HepG2 (cell line): ENCODE measurements around the gene SLC35B2. TPM values are rescaled to one million over a fixed set of nuclear protein-coding genes. Genes with fewer than 3 reads are reported as not detected.

Experiments
- ATAC-seq: fragments of 200-7000 bp; cut with Tn5 transposase; 3 replicates; pipeline ENCODE4 v1.9.1; 2020; ENCODE audit warnings: mild to moderate bottlenecking, moderate library complexity
- BruUV-seq: library from RNA; stranded (reverse); fragments of 400-500 nt; replicated peaks from 2 replicates; lab custom pipeline; 2021; lab: Mats Ljungman, UMichigan
- CTCF ChIA-PET: fragments of 300-600 bp; formaldehyde crosslinking; extraction: SDS; loops from one replicate; lab custom pipeline; 2021; ENCODE audit warnings: low total read pairs, inconsistent platforms, low intra/inter-chr PET ratio; lab: Yijun Ruan, JAX
- POLR2A ChIA-PET: fragments of 350-600 bp; sonication (Branson Sonifier 250); formaldehyde crosslinking; loops from one replicate; lab custom pipeline; 2020; ENCODE audit warnings: antibody characterized with exemption, inconsistent platforms; lab: Yijun Ruan, JAX
- DNase-seq: peaks from one replicate; pipeline ENCODE4 v3.0.0-alpha.2; 2015; ENCODE audit warnings: low spot score
- FAIRE-seq: peaks from 3 replicates; lab custom pipeline; 2011; peaks lifted over from hg19 to GRCh38; lab: Jason Lieb, UNC
- H2AFZ ChIP-seq: one replicate; pipeline ENCODE4 v1.6.1; 2011; ENCODE audit warnings: low read length, inconsistent platforms
- H3K27ac ChIP-seq: fragments of 300-600 bp; 3 replicates; pipeline ENCODE4 v1.8.0; 2011; ENCODE audit warnings: mixed run types, mild to moderate bottlenecking, mixed read lengths, low read length, inconsistent platforms; ENCODE audit not compliant: insufficient read depth; ENCODE audit errors: extremely low read length
- H3K27me3 ChIP-seq, 2 experiments: fragments of 200-600 bp in 1 of 2; 2 replicates in 1 of 2; 3 replicates in 1 of 2; pipeline versions ENCODE4 v1.6.0 to v1.8.0; 2011; ENCODE audit warnings: low read length in 2 of 2, mild to moderate bottlenecking in 2 of 2, moderate library complexity in 2 of 2, inconsistent platforms in 1 of 2; ENCODE audit not compliant: insufficient read depth in 2 of 2, control insufficient read depth in 1 of 2
- H3K36me3 ChIP-seq, 2 experiments: fragments of 200-600 bp in 1 of 2; replicated peaks in 1 of 2; 2 replicates in 1 of 2; 3 replicates in 1 of 2; pipeline versions ENCODE4 v1.5.1 to v1.8.0; 2011; ENCODE audit warnings: low read length in 2 of 2, inconsistent platforms in 1 of 2; ENCODE audit not compliant: insufficient read depth in 2 of 2, control insufficient read depth in 1 of 2
- H3K4me1 ChIP-seq: 2 replicates; pipeline ENCODE4 v1.5.1; 2012; ENCODE audit warnings: low read length, inconsistent platforms; ENCODE audit not compliant: insufficient read depth
- H3K4me2 ChIP-seq: 2 replicates; pipeline ENCODE4 v1.6.0; 2011; ENCODE audit warnings: low read depth, low read length, inconsistent platforms
- H3K4me3 ChIP-seq, 3 experiments: fragments of 200-600 bp in 1 of 3; sonication (generic), shearing (Covaris generic) in 1 of 3; replicated peaks in 1 of 3; 2 replicates each; pipeline ENCODE4 v1.5.1; 2011 to 2016; ENCODE audit warnings: low read length in 3 of 3, inconsistent platforms in 2 of 3, low read depth in 2 of 3, mild to moderate bottlenecking in 2 of 3, control low read depth in 1 of 3, mixed read lengths in 1 of 3; ENCODE audit not compliant: insufficient read depth in 1 of 3
- H3K79me2 ChIP-seq: one replicate; pipeline ENCODE4 v1.6.1; 2011; ENCODE audit warnings: low read length, inconsistent platforms; ENCODE audit not compliant: insufficient read depth
- H3K9ac ChIP-seq: 2 replicates; pipeline ENCODE4 v1.6.0; 2011; ENCODE audit warnings: mild to moderate bottlenecking, low read depth, low read length, inconsistent platforms; ENCODE audit not compliant: insufficient read depth
- H3K9me3 ChIP-seq: 2 replicates; pipeline ENCODE4 v1.5.1; 2012; ENCODE audit warnings: mild to moderate bottlenecking, low read length
- H4K20me1 ChIP-seq: 2 replicates; pipeline ENCODE4 v1.6.0; 2011; ENCODE audit warnings: inconsistent platforms, mild to moderate bottlenecking, low read length, moderate library complexity; ENCODE audit not compliant: insufficient read depth
- BCL6 ChIP-seq: IDR thresholded peaks from 2 replicates; pipeline ENCODE4 v1.6.1; 2016; ENCODE audit warnings: missing genetic modification reagents, missing compliant biosample characterization
- SIN3B ChIP-seq: fragments of 150-350 bp; IDR thresholded peaks from 2 replicates; pipeline ENCODE4 v1.6.1; 2014; ENCODE audit warnings: low read length
- SNAPC5 ChIP-seq: sonication (generic); formaldehyde crosslinking; IDR thresholded peaks from 2 replicates; pipeline ENCODE4 v1.8.1; 2023; ENCODE audit warnings: mild to moderate bottlenecking, missing genetic modification reagents, borderline replicate concordance
- ZBTB40 ChIP-seq, 2 experiments: fragments of 450-650 bp in 1 of 2; sonication (generic) in 1 of 2; formaldehyde crosslinking in 1 of 2; IDR thresholded peaks; 2 replicates each; pipeline versions ENCODE4 v1.6.1 to v1.8.0; 2016 to 2022; ENCODE audit warnings: antibody characterized with exemption in 1 of 2, mild to moderate bottlenecking in 1 of 2, missing genetic modification reagents in 1 of 2
- ZBTB7A ChIP-seq: sonication (generic); formaldehyde crosslinking; IDR thresholded peaks from 2 replicates; pipeline ENCODE4 v1.8.0; 2022; ENCODE audit warnings: mild to moderate bottlenecking, missing genetic modification reagents
- ZNF563 ChIP-seq: sonication (generic); formaldehyde crosslinking; IDR thresholded peaks from 2 replicates; pipeline ENCODE4 v1.8.0; 2022; ENCODE audit warnings: mild to moderate bottlenecking, moderate library complexity, missing genetic modification reagents
- WGBS: methylation state at CpG from one replicate; pipeline ENCODE4 v1.1.6; 2017; ENCODE audit warnings: low lambda C conversion rate; 5-methylcytosine and 5-hydroxymethylcytosine counted together
- in situ Hi-C: cut with HindIII; loops from 2 replicates; pipeline ENCODE4 v1.10.0; 2017; ENCODE audit warnings: low pct_unique_long_range_greater_than_20kb; ENCODE audit not compliant: extremely low pct_ligation_motif_present
- intact Hi-C: fragments of 100-400 bp; cut with micrococcal nuclease; formaldehyde crosslinking; loops from one replicate; pipeline ENCODE4 v1.10.0; 2022; ENCODE audit not compliant: unreplicated experiment
- polyA plus RNA-seq, 8 experiments: library from polyadenylated mRNA; depleted of rRNA in 3 of 8; stranded (reverse) in 7 of 8; unstranded in 1 of 8; fragments of >200 nt; fragmentation: Illumina TruSeq in 4 of 8; extraction: Trizol in 4 of 8; gene quantifications; 2 replicates each; pipeline versions ENCODE4 v1.2.1 to v1.2.3, GENCODE V29; 2011 to 2016; ENCODE audit warnings: low read depth in 4 of 8, missing spikeins in 1 of 8, mixed read lengths in 1 of 8; ENCODE audit not compliant: insufficient read depth in 1 of 8
- total RNA-seq, 5 experiments: library from RNA; depleted of rRNA; stranded (reverse); fragments of >200 nt; fragmentation: Illumina TruSeq; extraction: Trizol; gene quantifications; 2 replicates each; pipeline ENCODE4 v1.2.3, GENCODE V29; 2016; ENCODE audit warnings: low read depth in 1 of 5

The SLC35B2 gene
- total and polyA plus RNA-seq, 2 of the 13 experiments (the other 11 are each of a cell fraction or from before 2014, with no cell fraction given) = 61.1 to 148 TPM

DNA sequence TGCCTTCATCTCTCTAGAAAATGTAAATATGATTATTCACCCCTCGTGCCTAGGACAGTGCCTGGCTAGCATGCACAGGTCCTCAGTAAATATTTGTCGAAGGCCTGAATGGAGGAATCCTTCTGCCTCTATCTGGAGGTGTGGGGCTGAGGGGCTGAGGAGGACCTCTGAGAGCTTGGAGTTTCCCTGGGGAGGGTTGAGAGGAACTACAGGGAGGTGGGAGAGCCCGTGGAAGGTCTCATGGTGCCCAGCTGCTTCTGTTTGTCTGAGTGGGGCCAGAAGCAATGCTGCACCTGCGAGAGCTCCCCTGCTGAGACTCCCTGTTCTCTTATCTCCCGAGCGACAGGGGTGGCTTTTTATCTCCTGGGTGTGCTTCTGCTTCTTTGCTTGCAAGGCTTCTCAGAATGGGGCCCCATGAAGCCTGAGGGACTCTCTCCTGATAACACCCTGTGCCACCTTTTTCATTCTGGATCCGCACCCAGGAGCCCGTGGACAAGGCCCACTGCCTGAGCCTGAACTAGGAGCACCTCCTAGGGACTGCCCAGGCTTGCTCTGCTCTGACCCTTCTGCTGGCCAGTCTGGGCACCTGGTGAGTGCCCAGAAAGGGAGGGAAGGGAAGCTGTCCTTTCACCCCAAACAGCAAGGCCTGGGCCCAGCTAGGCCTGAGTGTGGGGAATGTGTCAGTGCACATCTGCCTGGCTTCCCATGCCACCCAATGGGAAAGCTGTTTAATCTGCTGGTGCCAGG lies 31.6 kb downstream of the SLC35B2 start:
- 84% methylated on average over 8 of the region's 8 CpGs for WGBS
- FAIRE-seq = no peak

GRCh38 chr6:44224965-44225305 lies 32.4 kb downstream of the SLC35B2 start:
- Histone ChIP-seq H3K36me3 (peaks cover 3 to 6% of the 10 kb centered on the region in 2 experiments; a peak in 4 of 5 replicates), H3K4me1 (peaks cover 79% of the 10 kb centered on the region), H3K27me3 (0 out of 5 replicates have a peak, but pooled peaks cover 0 to 1% of the 10 kb centered on the region in 2 experiments), H2AFZ (no peak overlapping the region), H4K20me1 (no peaks in the 10 kb centered on the region), H3K79me2 (peaks cover 17% of the 10 kb centered on the region), H3K4me3 (peak overlapping the region in 1 of 3 experiments; percentile 76; a peak in 1 of 6 replicates), H3K4me2 (peak overlapping the region; percentile 99; the same call in 1 of the 2 replicates), H3K27ac (no peak overlapping the region)
- ATAC-seq = no peak
- 94% methylated on average over 4 of the region's 4 CpGs for WGBS
- FAIRE-seq = no peak
- intact Hi-C loops = no loop called here
- BruUV-seq = no TSS peak
- POLR2A ChIA-PET = interaction anchor here (0.7 to 4.4 kb wide), 7 partner anchors 10 to 455 kb away, joined by 3 to 61 read pairs (median 7); partner anchors contain the start of genes HSP90AB1 and VEGFA
- DNase-seq = no peak
- TF ChIP-seq ZBTB40 (IDR thresholded peaks at IDR 0.05) (no peak), ZBTB40 (CRISPR knock-in tag; IDR thresholded peaks at IDR 0.05) (0 out of 2 replicates have a peak, but pooled peaks have one; percentile 42), SIN3B (no peak)
- TF ChIP-seq, all 625 proteins: peak for 1
- in situ Hi-C loops = loop anchor here (5.0 kb wide), 1 partner anchor 53 kb away; no protein-coding TSS in a partner anchor
- Histone ChIP-seq H3K9me3 (no peaks in the 10 kb centered on the region), H3K9ac (no peak overlapping the region)
- CTCF ChIA-PET = no interaction called here

More for the DNA sequence above, 31.6 kb downstream of the SLC35B2 start:
- no peaks in the 10 kb centered on the region for H3K9me3 ChIP-seq
- intact Hi-C loops = no loop called here
- peaks cover 17% of the 10 kb centered on the region for H3K79me2 ChIP-seq
- H3K4me2 ChIP-seq = no peak overlapping the region
- H3K4me3 ChIP-seq = no peak overlapping the region
- peaks cover 73% of the 10 kb centered on the region for H3K4me1 ChIP-seq
- H3K9ac ChIP-seq = no peak overlapping the region
- no peak for TF ChIP-seq ZBTB7A (CRISPR knock-in tag)
- TF ChIP-seq ZNF563 = 0 out of 2 replicates have a peak, but pooled peaks have one; percentile 23
- no peak for TF ChIP-seq SNAPC5 (CRISPR knock-in tag)
- peak; percentile 54; the same call in 1 of the 2 replicates for TF ChIP-seq BCL6
- BruUV-seq = no TSS peak
- ChIA-PET CTCF (no interaction called here), POLR2A (interaction anchor here (0.9 kb wide), 1 partner anchor 21 kb away, joined by 3 read pairs; the partner anchor contains the start of gene HSP90AB1)
- H2AFZ ChIP-seq = no peak overlapping the region
- H4K20me1 ChIP-seq = no peaks in the 10 kb centered on the region
- H3K27me3 ChIP-seq = 0 out of 5 replicates have a peak, but pooled peaks cover 0 to 1% of the 10 kb centered on the region in 2 experiments
- H3K27ac ChIP-seq = no peak overlapping the region
- no peak for ATAC-seq
- in situ Hi-C loops = no loop called here
- no peak for DNase-seq
- peaks cover 6 to 10% of the 10 kb centered on the region in 2 experiments; a peak in 4 of 5 replicates for H3K36me3 ChIP-seq
